Astrocyte of the cerebellum (primary cell): ENCODE data around the gene ERLIN1.
A peak's percentile ranks its signal among the peaks of the same experiment; 100 is the strongest.

Source experiments
- DNase-seq: peaks from one replicate; pipeline ENCODE4 v3.0.0-alpha.2; 2011; ENCODE audit warnings: low read depth
- H3K4me3 ChIP-seq: 2 replicates; pipeline ENCODE4 v1.5.1; 2011; ENCODE audit warnings: mild to moderate bottlenecking, low read depth, low read length, moderate library complexity
- CTCF ChIP-seq: IDR thresholded peaks from 2 replicates; pipeline ENCODE4 v1.5.1; 2012; ENCODE audit warnings: low read length, low read depth, moderate library complexity, mild to moderate bottlenecking; ENCODE audit errors: missing control alignments
- in situ Hi-C: cut with HindIII; loops from 2 replicates; pipeline ENCODE4 v1.10.0; 2017; ENCODE audit warnings: low sequenced_read_pairs

The ERLIN1 gene

GRCh38 chr10:100209303-100209702 is 23.5 kb upstream of the ERLIN1 start:
- no peak for TF ChIP-seq CTCF
- no peak overlapping the region for H3K4me3 ChIP-seq
- in situ Hi-C loops, result no loop called here
- DNase-seq, result peak; percentile 70

- no peak for TF ChIP-seq CTCF
- H3K4me3 ChIP-seq, result no peak overlapping the region
- in situ Hi-C loops, result no loop called here
- no peak for DNase-seq
These were observed 22.4 kb upstream of the ERLIN1 start for GRCh38 chr10:100208276-100208675.

- in situ Hi-C loops, result no loop called here
- TF ChIP-seq CTCF, result no peak
- no peak for DNase-seq
- no peak overlapping the region for H3K4me3 ChIP-seq
These were observed 18.5 kb upstream of the ERLIN1 start for GRCh38 chr10:100204370-100204769.

- no peak for TF ChIP-seq CTCF
- no peak for DNase-seq
- no peak overlapping the region for H3K4me3 ChIP-seq
- in situ Hi-C loops, result no loop called here
These were observed 15.7 kb upstream of the ERLIN1 start for GRCh38 chr10:100201549-100201948.

GRCh38 chr10:100194711-100195110 is 8.9 kb upstream of the ERLIN1 start:
- DNase-seq, result no peak
- no peak for TF ChIP-seq CTCF
- H3K4me3 ChIP-seq, result no peak overlapping the region
- in situ Hi-C loops, result no loop called here

- in situ Hi-C loops, result no loop called here
- no peak for DNase-seq
- no peak for TF ChIP-seq CTCF
- H3K4me3 ChIP-seq, result no peak overlapping the region
These were observed 6.5 kb upstream of the ERLIN1 start for GRCh38 chr10:100192350-100192749.
